ENCODE measurements around the gene EXO5. TPM values are rescaled to one million over a fixed set of nuclear protein-coding genes. Genes with fewer than 3 reads are reported as not detected.
"Not testable (repeated sequence)": the region's sequence is repeated elsewhere in the genome, so short reads cannot be mapped to it uniquely, and the experiment has no call there.

The EXO5 gene
- total and polyA plus RNA-seq, 2 of the 8 experiments (the other 6 are each of a cell fraction or from before 2014, with no cell fraction given), result 4.4 to 8.5 TPM

- H2BK12ac ChIP-seq (ENCODE audit: low read depth, low read length); H3K23ac ChIP-seq (ENCODE audit: insufficient read length); H3K56ac ChIP-seq (replicated peaks; ENCODE audit: insufficient read length, low read depth, low read length); H3K4ac ChIP-seq (replicated peaks; ENCODE audit: insufficient read length, low read depth, low read length); POLR2A ChIA-PET (ENCODE audit: partially characterized antibody); H2BK5ac ChIP-seq (ENCODE audit: low read depth, low read length); H2AFZ ChIP-seq (ENCODE audit: low read length); H2BK120ac ChIP-seq (replicated peaks; ENCODE audit: low read depth, low read length); H2BK20ac ChIP-seq (ENCODE audit: low read length); H3K9me3 ChIP-seq (ENCODE audit: insufficient read depth in 2 of 2, low read depth in 1 of 2, low read length in 1 of 2); H4K8ac ChIP-seq (ENCODE audit: extremely low read depth, insufficient read depth, low read length); H3K79me2 ChIP-seq (ENCODE audit: control insufficient read depth in 1 of 2, insufficient read depth in 2 of 2, low read length in 2 of 2); FAIRE-seq; H4K91ac ChIP-seq (replicated peaks; ENCODE audit: insufficient read length, low read length); H2BK15ac ChIP-seq (ENCODE audit: low read length); H3K36me3 ChIP-seq (ENCODE audit: control insufficient read depth in 2 of 4, insufficient read depth in 4 of 4, low read length in 3 of 4); H3K9ac ChIP-seq (replicated peaks in 1 of 4; ENCODE audit: extremely low read depth in 1 of 4, low read depth in 3 of 4, low read length in 3 of 4); H4K20me1 ChIP-seq (replicated peaks in 1 of 2; ENCODE audit: control insufficient read depth in 1 of 2, insufficient read depth in 2 of 2, low read length in 2 of 2); H3K4me1 ChIP-seq (replicated peaks in 1 of 4; ENCODE audit: control insufficient read depth in 3 of 4, insufficient read depth in 4 of 4, low read length in 3 of 4); H3K4me2 ChIP-seq (ENCODE audit: insufficient read depth in 1 of 2, low read depth in 2 of 2, low read length in 2 of 2); H3K79me1 ChIP-seq (ENCODE audit: low read depth, low read length); H3K23me2 ChIP-seq (ENCODE audit: low read depth, low read length); H3K4me3 ChIP-seq (ENCODE audit: extremely low read depth in 1 of 4, insufficient read depth in 2 of 4, low read depth in 3 of 4, low read length in 4 of 4); H4K5ac ChIP-seq (ENCODE audit: insufficient read length, low read depth, low read length); H3K14ac ChIP-seq (ENCODE audit: insufficient read length); DNase-seq (ENCODE audit: low read depth in 1 of 2, low spot score in 2 of 2); H3K27me3 ChIP-seq (replicated peaks in 1 of 4; ENCODE audit: control insufficient read depth in 3 of 4, extremely low read depth in 1 of 4, insufficient read depth in 3 of 4, low read length in 3 of 4); H2AK5ac ChIP-seq (ENCODE audit: low read depth, low read length); H3K27ac ChIP-seq (ENCODE audit: low read depth, low read length); H3K18ac ChIP-seq (ENCODE audit: extremely low read depth, low read length): not testable (repeated sequence)
- WGBS, 2 experiments (ENCODE audit: extremely low coverage in 1 of 2, insufficient coverage in 1 of 2, insufficient read length in 1 of 2, insufficient replicate concordance in 2 of 2, low coverage in 1 of 2, low lambda C conversion rate in 2 of 2, missing lambda C conversion rate in 1 of 2), result 88% methylated on average over 1 of the region's 1 CpG; no CpG with 5 or more reads in 1 of the 2 experiments
- CTCF ChIA-PET (ENCODE audit: partially characterized antibody), result interaction anchor here (0.7 to 1.8 kb wide), 5 partner anchors 26 to 250 kb away, joined by 3 to 5 read pairs (median 4); no protein-coding TSS in a partner anchor
Measured at GRCh38 chr1:40558241-40558640, 49.7 kb downstream of the EXO5 start.
